ENCODE results near the gene NLGN1.

DNA sequence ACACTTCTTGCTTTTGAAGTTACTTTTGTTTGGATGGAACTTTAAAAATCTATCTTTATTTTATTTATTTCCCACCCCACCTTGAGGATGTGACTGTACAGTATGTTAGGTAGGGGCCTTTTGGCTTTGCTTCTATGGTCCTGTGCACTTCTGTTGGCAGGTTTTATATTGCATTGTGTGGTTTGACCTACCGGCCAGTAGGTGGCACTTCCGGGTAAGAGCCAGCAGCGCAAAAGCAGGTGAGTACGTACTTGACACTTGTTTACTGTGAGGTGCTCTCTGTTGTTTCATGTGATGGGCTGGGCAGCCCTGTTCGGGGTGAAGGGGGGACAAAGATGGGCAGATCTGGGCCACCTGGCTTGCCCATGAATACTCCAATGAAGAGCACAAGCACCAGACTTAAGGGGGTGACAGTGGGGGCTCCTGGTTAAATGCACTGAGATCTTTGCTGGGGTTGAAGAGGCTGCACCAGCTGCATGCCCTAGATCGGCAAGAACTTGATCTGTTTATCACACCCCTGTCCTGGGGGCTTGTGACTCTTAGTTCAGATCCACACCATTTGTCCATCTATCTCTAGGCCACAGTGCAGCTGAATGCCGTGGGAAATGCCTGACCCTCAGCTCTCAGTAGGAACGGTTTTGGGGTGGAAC lies 131.6 kb downstream of the NLGN1 start:
- TF ChIP-seq HDAC2 (IDR thresholded peaks at IDR 0.05), result no peak
- TF ChIP-seq ESRRA (IDR thresholded peaks at IDR 0.05; ENCODE audit: borderline replicate concordance, low read length), result no peak
- peak; percentile 24; the same call in 1 of the 3 replicates for TF ChIP-seq CTCF (IDR thresholded peaks at IDR 0.05)
- TF ChIP-seq, protein P1, sequence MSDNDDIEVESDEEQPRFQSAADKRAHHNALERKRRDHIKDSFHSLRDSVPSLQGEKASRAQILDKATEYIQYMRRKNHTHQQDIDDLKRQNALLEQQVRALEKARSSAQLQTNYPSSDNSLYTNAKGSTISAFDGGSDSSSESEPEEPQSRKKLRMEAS (IDR thresholded peaks at IDR 0.05), result no peak
- TF ChIP-seq EHF (CRISPR knock-in tag; IDR thresholded peaks at IDR 0.05), result no peak
